Activated CD4-positive, alpha-beta T cell treated with anti-CD3 and anti-CD28 coated beads for 36 hours (primary cell): ENCODE results near the gene RTP4. TPM values are rescaled to one million over a fixed set of nuclear protein-coding genes. Genes with fewer than 3 reads are reported as not detected.

Experiments
- ATAC-seq: fragments of 200-7000 bp; cut with Tn5 transposase; one replicate; pipeline ENCODE4 v1.10.0; 2021; ENCODE audit warnings: mild to moderate bottlenecking, moderate library complexity
- CTCF ChIA-PET: fragments of 350-600 bp; sonication (Branson Sonifier 250); formaldehyde crosslinking; loops from one replicate; lab custom pipeline; 2021; ENCODE audit warnings: antibody characterized with exemption; lab: Charles Lee
- POLR2A ChIA-PET: fragments of 350-600 bp; sonication (Branson Sonifier 250); formaldehyde crosslinking; loops from one replicate; lab custom pipeline; 2021; ENCODE audit warnings: antibody characterized with exemption, inconsistent platforms; lab: Charles Lee
- DNase-seq: peaks from one replicate; pipeline ENCODE4 v3.0.0-alpha.2; 2020
- H3K27ac Mint-ChIP-seq: one replicate; pipeline ENCODE4 v1.8.0; 2021; ENCODE audit warnings: mixed read lengths
- H3K27me3 Mint-ChIP-seq: one replicate; pipeline ENCODE4 v1.8.0; 2021; ENCODE audit warnings: mixed read lengths
- H3K36me3 Mint-ChIP-seq: one replicate; pipeline ENCODE4 v1.8.0; 2021; ENCODE audit warnings: low read depth, mixed read lengths
- H3K4me1 Mint-ChIP-seq: one replicate; pipeline ENCODE4 v1.8.0; 2021; ENCODE audit warnings: mixed read lengths
- H3K4me3 Mint-ChIP-seq: one replicate; pipeline ENCODE4 v1.8.0; 2021; ENCODE audit warnings: mild to moderate bottlenecking, moderate library complexity, mixed read lengths
- H3K9me3 Mint-ChIP-seq: one replicate; pipeline ENCODE4 v1.8.0; 2021; ENCODE audit warnings: low read depth, mixed read lengths
- intact Hi-C, 2 experiments: fragments of 100-400 bp; cut with DNase I in 1 of 2; cut with micrococcal nuclease in 1 of 2; formaldehyde crosslinking; loops; one replicate each; pipeline versions ENCODE4 v1.14.2 to v1.15.1; 2022 to 2024; cut with DNase I, micrococcal nuclease
- total RNA-seq, 2 experiments: library from RNA; stranded (reverse); gene quantifications; one replicate each; pipeline ENCODE4 v1.2.3, GENCODE V29; 2021

The RTP4 gene
- 1 to 10 TPM; 2.0 to 3.1 TPM for total RNA-seq

- Mint-ChIP-seq H3K9me3 (no peaks in the 10 kb centered on the region), H3K4me3 (peak within 1 kb of the TSS; percentile 78), H3K4me1 (peaks cover 27% of the 10 kb centered on the region), H3K27me3 (no peaks in the 10 kb centered on the region), H3K27ac (peak within 1 kb of the TSS; percentile 93), H3K36me3 (peaks cover 34% of the 10 kb centered on the region)
- ATAC-seq (peak; percentile 81), DNase-seq (peak; percentile 51)
- intact Hi-C loops: no loop called here
- CTCF ChIA-PET: interaction anchor here (0.7 to 2.1 kb wide), 4 partner anchors 9 to 311 kb away, joined by 3 to 12 read pairs (median 4); no protein-coding TSS in a partner anchor
- POLR2A ChIA-PET: interaction anchor here (0.6 to 1.1 kb wide), 3 partner anchors 14 to 38 kb away, joined by 3 to 5 read pairs (median 4); no protein-coding TSS in a partner anchor
These were observed at the start of gene RTP4 for GRCh38 chr3:187368251-187369088. Gene RTP4 (plus strand): TSS chr3:187368385. CDS start chr3:187368442, 57 bp downstream.

- peaks cover 33% of the 10 kb centered on the region for H3K27me3 Mint-ChIP-seq
- intact Hi-C loops: loop anchor here (1.0 to 5.0 kb wide), 7 partner anchors 97 to 1828 kb away; no protein-coding TSS in a partner anchor
- no peak for ATAC-seq
- no peaks in the 10 kb centered on the region for H3K9me3 Mint-ChIP-seq
- H3K27ac Mint-ChIP-seq: no peak overlapping the region
- no peaks in the 10 kb centered on the region for H3K36me3 Mint-ChIP-seq
- CTCF ChIA-PET: interaction anchor here (0.6 to 12.5 kb wide), 64 partner anchors 8 to 1722 kb away, joined by 3 to 349 read pairs (median 4); partner anchors contain the start of genes RTP2 and RTP4
- no peak overlapping the region for H3K4me3 Mint-ChIP-seq
- peak; percentile 57 for DNase-seq
- POLR2A ChIA-PET: interaction anchor here (0.6 to 1.2 kb wide), 3 partner anchors 10 to 360 kb away, joined by 4 to 5 read pairs (median 5); no protein-coding TSS in a partner anchor
- H3K4me1 Mint-ChIP-seq: peaks cover 8% of the 10 kb centered on the region
These were observed 49.2 kb upstream of the RTP4 start for GRCh38 chr3:187318819-187319616.

GRCh38 chr3:187319699-187320302 is 48.4 kb upstream of the RTP4 start:
- ATAC-seq: peak; percentile 88
- no peak overlapping the region for H3K4me3 Mint-ChIP-seq
- no peaks in the 10 kb centered on the region for H3K9me3 Mint-ChIP-seq
- intact Hi-C loops: loop anchor here (1.0 to 5.0 kb wide), 7 partner anchors 98 to 1828 kb away; no protein-coding TSS in a partner anchor
- POLR2A ChIA-PET: interaction anchor here (1.2 kb wide), 1 partner anchor 359 kb away, joined by 4 read pairs; no protein-coding TSS in a partner anchor
- H3K27me3 Mint-ChIP-seq: peaks cover 30% of the 10 kb centered on the region
- H3K4me1 Mint-ChIP-seq: peaks cover 8% of the 10 kb centered on the region
- DNase-seq: peak; percentile 78
- H3K27ac Mint-ChIP-seq: no peak overlapping the region
- no peaks in the 10 kb centered on the region for H3K36me3 Mint-ChIP-seq
- CTCF ChIA-PET: interaction anchor here (0.5 to 12.5 kb wide), 59 partner anchors 8 to 401 kb away, joined by 3 to 349 read pairs (median 4); partner anchors contain the start of genes RTP2 and RTP4

- Mint-ChIP-seq H3K9me3 (no peaks in the 10 kb centered on the region), H3K36me3 (no peaks in the 10 kb centered on the region), H3K4me1 (peaks cover 8% of the 10 kb centered on the region), H3K4me3 (no peak overlapping the region), H3K27me3 (peaks cover 21% of the 10 kb centered on the region), H3K27ac (no peak overlapping the region)
- CTCF ChIA-PET: interaction anchor here (1.2 to 12.5 kb wide), 4 partner anchors 157 to 390 kb away, joined by 3 to 349 read pairs (median 62); no protein-coding TSS in a partner anchor
- DNase-seq (no peak), ATAC-seq (no peak)
- intact Hi-C loops: no loop called here
- POLR2A ChIA-PET: no interaction called here
These were observed 46.4 kb upstream of the RTP4 start for GRCh38 chr3:187321766-187322165.

GRCh38 chr3:187322291-187322690 is 45.9 kb upstream of the RTP4 start:
- no peak for ATAC-seq
- ChIA-PET CTCF (interaction anchor here (0.9 to 12.5 kb wide), 6 partner anchors 16 to 1829 kb away, joined by 3 to 349 read pairs (median 23); no protein-coding TSS in a partner anchor), POLR2A (no interaction called here)
- Mint-ChIP-seq H3K36me3 (no peaks in the 10 kb centered on the region), H3K27ac (no peak overlapping the region), H3K27me3 (peaks cover 16% of the 10 kb centered on the region), H3K4me1 (peaks cover 8% of the 10 kb centered on the region), H3K9me3 (no peaks in the 10 kb centered on the region), H3K4me3 (no peak overlapping the region)
- intact Hi-C loops: no loop called here
- no peak for DNase-seq

- peaks cover 8% of the 10 kb centered on the region for H3K4me1 Mint-ChIP-seq
These were observed 45.1 kb upstream of the RTP4 start for GRCh38 chr3:187323091-187323490.

GRCh38 chr3:187325632-187326031 is 42.6 kb upstream of the RTP4 start:
- ChIA-PET CTCF (interaction anchor here (1.1 to 12.5 kb wide), 2 partner anchors 35 to 353 kb away, joined by 3 to 349 read pairs; no protein-coding TSS in a partner anchor), POLR2A (no interaction called here)
- peaks cover 10% of the 10 kb centered on the region for H3K27me3 Mint-ChIP-seq
- H3K27ac Mint-ChIP-seq: no peak overlapping the region
- H3K36me3 Mint-ChIP-seq: no peaks in the 10 kb centered on the region
- DNase-seq (no peak), ATAC-seq (no peak)
- H3K4me1 Mint-ChIP-seq: no peaks in the 10 kb centered on the region
- intact Hi-C loops: no loop called here
- no peak overlapping the region for H3K4me3 Mint-ChIP-seq
- H3K9me3 Mint-ChIP-seq: no peaks in the 10 kb centered on the region

More at GRCh38 chr3:187323091-187323490, 45.1 kb upstream of the RTP4 start:
- H3K4me3 Mint-ChIP-seq: no peak overlapping the region
- intact Hi-C loops: no loop called here
- ATAC-seq (no peak), DNase-seq (no peak)
- ChIA-PET POLR2A (no interaction called here), CTCF (interaction anchor here (0.6 to 12.5 kb wide), 4 partner anchors 8 to 438 kb away, joined by 3 to 349 read pairs (median 4); no protein-coding TSS in a partner anchor)
- no peaks in the 10 kb centered on the region for H3K9me3 Mint-ChIP-seq
- no peaks in the 10 kb centered on the region for H3K36me3 Mint-ChIP-seq
- no peak overlapping the region for H3K27ac Mint-ChIP-seq
- peaks cover 10% of the 10 kb centered on the region for H3K27me3 Mint-ChIP-seq

- H3K4me1 Mint-ChIP-seq: no peaks in the 10 kb centered on the region
- intact Hi-C loops: no loop called here
- ATAC-seq (no peak), DNase-seq (no peak)
- CTCF ChIA-PET: interaction anchor here (1.0 to 12.5 kb wide), 3 partner anchors 8 to 351 kb away, joined by 4 to 349 read pairs (median 46); no protein-coding TSS in a partner anchor
- peaks cover 8% of the 10 kb centered on the region for H3K27me3 Mint-ChIP-seq
- no peak overlapping the region for H3K4me3 Mint-ChIP-seq
- H3K27ac Mint-ChIP-seq: no peak overlapping the region
- POLR2A ChIA-PET: no interaction called here
- H3K9me3 Mint-ChIP-seq: no peaks in the 10 kb centered on the region
- H3K36me3 Mint-ChIP-seq: no peaks in the 10 kb centered on the region
These were observed 40.3 kb upstream of the RTP4 start for GRCh38 chr3:187327845-187328244.

GRCh38 chr3:187328691-187329090 is 39.5 kb upstream of the RTP4 start:
- no peak for ATAC-seq
- POLR2A ChIA-PET: no interaction called here

GRCh38 chr3:187334904-187335303 is 33.3 kb upstream of the RTP4 start:
- no peaks in the 10 kb centered on the region for H3K4me1 Mint-ChIP-seq
- no peak overlapping the region for H3K4me3 Mint-ChIP-seq
- POLR2A ChIA-PET: no interaction called here
- no peak for DNase-seq
- CTCF ChIA-PET: no interaction called here
- H3K27ac Mint-ChIP-seq: no peak overlapping the region
- ATAC-seq: no peak
- intact Hi-C loops: no loop called here
- no peaks in the 10 kb centered on the region for H3K9me3 Mint-ChIP-seq
- H3K36me3 Mint-ChIP-seq: no peaks in the 10 kb centered on the region
- peaks cover 9% of the 10 kb centered on the region for H3K27me3 Mint-ChIP-seq

More at GRCh38 chr3:187328691-187329090, 39.5 kb upstream of the RTP4 start:
- Mint-ChIP-seq H3K9me3 (no peaks in the 10 kb centered on the region), H3K4me3 (no peak overlapping the region), H3K27ac (no peak overlapping the region), H3K4me1 (no peaks in the 10 kb centered on the region), H3K36me3 (no peaks in the 10 kb centered on the region), H3K27me3 (peaks cover 8% of the 10 kb centered on the region)
- CTCF ChIA-PET: interaction anchor here (7.7 kb wide), 1 partner anchor 9 kb away, joined by 46 read pairs; no protein-coding TSS in a partner anchor
- intact Hi-C loops: no loop called here
- no peak for DNase-seq
